Epithelial cell of proximal tubule (primary cell): ENCODE data around the gene C5orf63. TPM values are rescaled to one million over a fixed set of nuclear protein-coding genes. Genes with fewer than 3 reads are reported as not detected.

Experiments
- DNase-seq: peaks from one replicate; pipeline ENCODE4 v3.0.0-alpha.2; 2011; ENCODE audit warnings: low read depth
- H3K4me3 ChIP-seq: 2 replicates; pipeline ENCODE4 v1.5.1; 2011; ENCODE audit warnings: low read depth, mild to moderate bottlenecking, low read length
- total RNA-seq: library from RNA; depleted of rRNA; stranded (reverse); fragments of >200 nt; gene quantifications from 2 replicates; pipeline ENCODE4 v1.2.3, GENCODE V29; 2015
- TF ChIP-seq, protein P1 (sequence below): conservative IDR thresholded peaks from 2 replicates; pipeline ENCODE4 v1.5.1; 2012; ENCODE audit warnings: low read depth, mild to moderate bottlenecking, low read length

Gene C5orf63
- total RNA-seq, 1 donor from 2014 or later = 4.6 TPM

DNA sequence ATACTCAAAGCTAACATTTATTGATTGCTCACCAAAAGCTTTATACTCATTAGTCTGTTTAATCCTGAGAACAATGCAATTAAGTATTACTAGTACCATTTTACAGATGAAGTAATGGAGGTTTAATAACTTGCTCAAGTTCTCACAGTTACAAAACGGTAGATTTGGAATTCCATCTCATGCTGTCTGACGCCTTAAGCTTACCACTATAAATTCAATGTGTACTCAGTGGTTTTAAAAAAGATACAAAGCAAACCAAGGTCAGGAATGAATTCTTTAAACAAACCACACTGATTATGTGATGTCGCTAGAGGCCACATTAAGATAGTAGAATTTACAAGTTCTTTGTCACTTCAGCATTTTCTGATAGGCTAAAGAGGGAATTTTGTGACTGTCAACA lies 1.2 kb upstream of the C5orf63 start:
- no peak overlapping the region for H3K4me3 ChIP-seq
- DNase-seq = no peak
- TF ChIP-seq, protein P1, sequence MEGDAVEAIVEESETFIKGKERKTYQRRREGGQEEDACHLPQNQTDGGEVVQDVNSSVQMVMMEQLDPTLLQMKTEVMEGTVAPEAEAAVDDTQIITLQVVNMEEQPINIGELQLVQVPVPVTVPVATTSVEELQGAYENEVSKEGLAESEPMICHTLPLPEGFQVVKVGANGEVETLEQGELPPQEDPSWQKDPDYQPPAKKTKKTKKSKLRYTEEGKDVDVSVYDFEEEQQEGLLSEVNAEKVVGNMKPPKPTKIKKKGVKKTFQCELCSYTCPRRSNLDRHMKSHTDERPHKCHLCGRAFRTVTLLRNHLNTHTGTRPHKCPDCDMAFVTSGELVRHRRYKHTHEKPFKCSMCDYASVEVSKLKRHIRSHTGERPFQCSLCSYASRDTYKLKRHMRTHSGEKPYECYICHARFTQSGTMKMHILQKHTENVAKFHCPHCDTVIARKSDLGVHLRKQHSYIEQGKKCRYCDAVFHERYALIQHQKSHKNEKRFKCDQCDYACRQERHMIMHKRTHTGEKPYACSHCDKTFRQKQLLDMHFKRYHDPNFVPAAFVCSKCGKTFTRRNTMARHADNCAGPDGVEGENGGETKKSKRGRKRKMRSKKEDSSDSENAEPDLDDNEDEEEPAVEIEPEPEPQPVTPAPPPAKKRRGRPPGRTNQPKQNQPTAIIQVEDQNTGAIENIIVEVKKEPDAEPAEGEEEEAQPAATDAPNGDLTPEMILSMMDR = no peak

DNA sequence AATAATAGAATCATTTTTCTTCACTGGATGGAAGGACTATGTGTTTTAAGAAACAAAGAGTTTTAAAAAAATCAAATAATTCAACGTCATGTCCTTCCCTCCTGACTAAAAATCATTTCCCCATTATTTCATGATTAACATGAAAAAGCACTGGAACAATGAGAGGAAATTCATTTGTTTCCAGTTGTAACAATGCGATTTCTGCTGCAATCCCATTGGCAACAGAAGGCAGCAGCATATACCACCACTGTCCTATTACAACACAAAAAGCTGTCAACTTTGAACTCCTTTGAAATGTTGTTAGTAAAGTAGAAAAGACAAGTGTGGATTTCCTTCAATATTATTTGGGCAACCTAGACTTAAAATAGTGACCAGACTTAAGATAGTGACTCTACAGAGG lies 3.1 kb downstream of the C5orf63 start:
- no peak for DNase-seq
- H3K4me3 ChIP-seq = no peak overlapping the region
- TF ChIP-seq, protein P1 = no peak

DNA sequence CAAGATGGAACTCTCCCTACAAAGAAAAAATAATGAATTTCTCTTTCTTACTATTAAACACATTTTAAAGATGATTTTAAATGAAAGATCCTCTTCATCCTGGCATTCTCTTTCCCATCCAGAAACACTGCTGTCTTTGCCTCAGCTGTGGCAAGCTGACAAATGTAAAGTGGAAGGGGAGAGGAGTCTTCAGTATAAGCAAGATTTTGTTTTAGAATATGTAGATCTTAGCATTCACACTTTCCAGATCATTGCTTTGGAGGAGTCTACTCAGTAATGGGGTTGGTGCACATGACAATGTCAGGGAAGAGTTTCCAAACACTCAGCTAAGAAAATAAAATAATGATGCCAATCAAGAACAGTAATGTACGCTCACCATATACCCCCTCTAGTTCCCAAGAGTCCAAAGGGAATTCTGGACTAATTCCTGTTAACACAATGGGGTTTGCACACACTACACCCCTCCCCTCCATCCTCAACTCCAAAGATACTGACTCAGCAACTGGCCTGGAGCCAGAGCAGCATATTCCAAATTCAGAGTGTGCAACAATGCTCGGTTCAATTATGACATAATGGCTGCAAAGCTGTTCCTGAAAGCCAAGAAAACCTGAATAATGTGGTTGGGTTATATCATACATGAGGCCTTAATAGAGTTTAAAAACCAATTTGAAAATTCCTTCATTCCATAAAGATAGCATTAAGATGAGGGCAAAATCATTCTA lies 4.6 kb downstream of the C5orf63 start:
- peak; percentile 33 for DNase-seq
- TF ChIP-seq, protein P1 = no peak
- no peak overlapping the region for H3K4me3 ChIP-seq

DNA sequence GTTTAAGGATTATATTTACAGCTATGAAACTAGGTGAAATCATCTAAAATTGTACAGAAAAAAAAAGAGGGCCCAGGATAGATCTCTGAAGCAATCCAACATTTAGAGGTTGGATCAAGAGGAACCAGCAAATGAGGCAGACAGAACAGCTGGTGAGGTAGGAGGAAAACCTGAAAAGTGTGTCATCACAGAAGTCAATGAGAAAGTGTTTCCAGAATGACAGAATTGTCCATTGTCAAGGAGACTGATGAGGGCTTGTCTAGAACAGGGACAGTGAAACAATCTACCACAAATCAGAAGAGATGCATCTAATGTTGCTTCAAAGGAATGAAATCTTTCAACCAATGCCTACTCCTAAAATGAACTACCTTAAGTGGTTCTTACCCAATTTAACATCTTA lies 6.6 kb downstream of the C5orf63 start:
- TF ChIP-seq, protein P1 = no peak
- DNase-seq = no peak
- H3K4me3 ChIP-seq = no peak overlapping the region

DNA sequence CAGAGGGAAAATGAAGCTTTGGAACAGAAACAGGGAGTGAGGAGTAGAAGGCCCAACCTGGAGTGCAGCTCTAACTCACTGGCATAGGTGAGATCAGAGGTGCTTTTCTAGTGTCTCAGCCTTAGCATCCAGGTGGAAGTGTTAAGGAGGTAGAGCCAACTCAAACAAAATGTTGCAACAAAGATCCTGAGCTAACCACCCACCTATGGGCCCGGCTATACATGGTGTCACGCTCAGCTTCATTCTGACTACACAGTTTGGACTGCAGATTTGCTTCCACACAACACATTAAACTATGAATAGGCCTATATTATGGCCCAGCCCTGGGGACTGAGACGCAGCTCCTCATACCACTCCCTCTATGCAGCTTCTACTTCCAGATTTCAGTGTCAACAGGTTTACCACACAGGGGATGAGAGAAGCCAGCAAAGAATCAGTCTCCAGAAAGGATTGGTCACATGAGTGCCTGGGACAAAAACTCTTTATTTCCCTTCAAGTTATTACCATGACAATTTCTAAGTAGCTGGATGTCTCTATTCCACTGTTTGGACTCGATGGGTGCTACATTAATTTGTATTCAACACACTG lies 9.0 kb downstream of the C5orf63 start:
- H3K4me3 ChIP-seq = no peak overlapping the region
- no peak for DNase-seq
- TF ChIP-seq, protein P1 = no peak

DNA sequence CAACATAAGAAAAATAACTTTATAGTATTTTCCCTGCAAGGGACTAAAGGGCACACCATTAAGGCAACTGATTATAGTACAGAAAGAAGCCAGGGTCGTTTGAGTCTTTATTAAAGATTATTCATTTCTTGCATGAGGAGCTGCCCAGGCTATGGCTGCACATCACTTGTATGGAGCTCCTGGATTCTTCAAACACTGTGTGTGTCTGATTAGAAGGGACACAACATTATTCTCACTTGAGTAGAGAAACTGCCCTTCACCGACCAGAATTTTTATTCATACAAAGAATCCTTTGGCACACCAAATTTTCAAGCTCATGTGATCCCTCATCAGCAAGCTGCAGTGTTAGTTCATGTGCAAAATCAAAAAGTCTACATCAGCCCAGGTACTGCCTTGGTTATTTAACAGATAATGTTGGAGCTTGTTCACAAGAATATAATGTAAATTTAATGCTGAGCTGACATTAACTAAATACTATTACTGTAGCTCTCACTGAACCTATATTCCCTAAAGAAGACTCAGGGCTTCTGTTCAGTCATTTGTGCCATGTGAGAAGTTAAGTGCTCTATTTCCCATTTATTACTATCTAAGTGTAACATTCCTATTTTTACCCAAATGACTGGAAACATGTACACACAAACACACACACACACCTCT lies 9.9 kb downstream of the C5orf63 start:
- no peak for DNase-seq
- TF ChIP-seq, protein P1 = no peak
- H3K4me3 ChIP-seq = no peak overlapping the region
